Thymus (tissue), 11 donors: ENCODE results near the gene EHF. TPM values are rescaled to one million over a fixed set of nuclear protein-coding genes. Genes with fewer than 3 reads are reported as not detected.
"Not testable (repeated sequence)": the region's sequence is repeated elsewhere in the genome, so short reads cannot be mapped to it uniquely, and the experiment has no call there.

ENCODE experiments used
- DNase-seq, 9 donors: peaks; one replicate each; pipeline ENCODE4 v3.0.0-alpha.2; 2013; ENCODE audit warnings: low spot score in 9 of 9, low read depth in 6 of 9, missing footprints in 1 of 9
- H3K27ac ChIP-seq, 2 donors: one replicate each; pipeline ENCODE4 v1.5.1; 2013; ENCODE audit warnings: control low read depth in 1 of 2, low read depth in 1 of 2, low read length in 1 of 2, mild to moderate bottlenecking in 1 of 2, moderate library complexity in 1 of 2
- H3K27me3 ChIP-seq, 2 donors: one replicate each; pipeline ENCODE4 v1.5.1; 2013; ENCODE audit warnings: low read length in 1 of 2; ENCODE audit not compliant: control insufficient read depth in 2 of 2, insufficient read depth in 1 of 2
- H3K36me3 ChIP-seq, 2 donors: one replicate each; pipeline ENCODE4 v1.5.1; 2013; ENCODE audit warnings: low read length in 1 of 2, mild to moderate bottlenecking in 1 of 2, moderate library complexity in 1 of 2; ENCODE audit not compliant: control insufficient read depth in 2 of 2, insufficient read depth in 2 of 2
- H3K4me1 ChIP-seq, 2 donors: one replicate each; pipeline ENCODE4 v1.5.1; 2013; ENCODE audit warnings: low read length in 2 of 2; ENCODE audit not compliant: control insufficient read depth in 2 of 2, insufficient read depth in 2 of 2
- H3K4me3 ChIP-seq, 2 donors: one replicate each; pipeline ENCODE4 v1.5.1; 2013; ENCODE audit warnings: low read length in 2 of 2, control low read depth in 1 of 2, mild to moderate bottlenecking in 1 of 2
- H3K9me3 ChIP-seq, 2 donors: one replicate each; pipeline ENCODE4 v1.5.1; 2013; ENCODE audit warnings: low read length in 1 of 2, mild to moderate bottlenecking in 1 of 2; ENCODE audit not compliant: control insufficient read depth in 2 of 2, insufficient read depth in 1 of 2
- WGBS: extraction: QIAGEN DNeasy Blood & Tissue Kit; methylation state at CpG from one replicate; pipeline ENCODE4 v1.1.7; 2013; 5-methylcytosine and 5-hydroxymethylcytosine counted together
- polyA plus RNA-seq: library from polyadenylated mRNA; stranded (reverse); fragments of 200-250 nt; gene quantifications from one replicate; pipeline ENCODE4 v1.2.3, GENCODE V29; 2013
- total RNA-seq: library from RNA; stranded (reverse); fragments of 120-200 nt; gene quantifications from one replicate; pipeline ENCODE4 v1.2.4, GENCODE V29; 2013
- donor health status: healthy.

EHF gene
- total and polyA plus RNA-seq, 2 donors, result 0.76 to 2.0 TPM

GRCh38 chr11:34586488-34587281 is 34.2 kb upstream of the EHF start:
- no peaks in the 10 kb centered on the region for H3K4me1 ChIP-seq
- H3K36me3 ChIP-seq, result no peaks in the 10 kb centered on the region
- DNase-seq, result no peak
- H3K9me3 ChIP-seq, result no peaks in the 10 kb centered on the region
- H3K27me3 ChIP-seq, result no peaks in the 10 kb centered on the region
- H3K4me3 ChIP-seq, result no peak overlapping the region
- H3K27ac ChIP-seq, result no peak overlapping the region
- WGBS, result 78% methylated on average over 12 of the region's 12 CpGs

DNA sequence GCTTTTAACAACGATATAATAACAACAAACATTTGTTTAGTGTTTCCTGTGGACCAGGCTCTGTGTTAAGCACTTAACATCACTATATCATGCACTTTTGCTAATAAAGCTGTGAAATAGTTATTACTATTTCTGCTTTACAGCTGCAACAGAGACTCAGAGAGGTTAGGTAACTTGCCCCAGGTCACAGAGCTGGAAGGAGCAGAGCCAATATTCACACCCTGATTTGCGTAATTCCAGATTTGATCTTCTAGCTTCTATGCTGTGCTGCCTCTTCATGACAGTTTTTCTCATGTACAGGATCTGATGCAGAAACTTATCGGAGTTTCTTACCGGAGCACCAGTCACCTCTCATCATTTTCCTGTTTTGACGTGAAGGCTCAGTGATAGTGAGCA is 33.6 kb upstream of the EHF start:
- no peak overlapping the region for H3K27ac ChIP-seq
- no peaks in the 10 kb centered on the region for H3K4me1 ChIP-seq
- H3K9me3 ChIP-seq, result no peaks in the 10 kb centered on the region
- no peak for DNase-seq
- WGBS, result 93% methylated on average over 5 of the region's 5 CpGs
- no peak overlapping the region for H3K4me3 ChIP-seq
- H3K27me3 ChIP-seq, result no peaks in the 10 kb centered on the region
- H3K36me3 ChIP-seq, result no peaks in the 10 kb centered on the region

DNA sequence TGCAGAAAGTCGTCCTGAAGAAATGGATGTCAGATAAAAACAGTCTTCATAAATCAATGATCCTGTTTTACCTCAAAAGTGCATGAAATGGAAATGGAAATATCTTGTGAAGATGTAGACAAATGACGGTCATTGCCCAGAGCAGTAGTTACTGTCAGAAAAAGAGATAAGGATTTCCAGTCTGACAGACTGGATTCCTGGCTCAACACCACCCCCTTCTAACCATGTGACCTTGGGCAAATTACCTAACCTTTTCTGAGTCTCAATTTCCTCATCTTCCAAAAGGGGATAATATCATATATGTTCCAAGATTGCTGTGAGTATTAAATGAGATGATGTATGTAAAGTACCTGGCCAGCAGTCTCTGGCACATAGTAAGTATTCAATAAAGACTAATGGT is 32.9 kb upstream of the EHF start:
- WGBS, result 94% methylated on average over 2 of the region's 2 CpGs
- no peaks in the 10 kb centered on the region for H3K27me3 ChIP-seq
- H3K36me3 ChIP-seq, result no peaks in the 10 kb centered on the region
- no peaks in the 10 kb centered on the region for H3K9me3 ChIP-seq
- H3K27ac ChIP-seq, result no peak overlapping the region
- no peak for DNase-seq
- no peak overlapping the region for H3K4me3 ChIP-seq
- H3K4me1 ChIP-seq, result no peaks in the 10 kb centered on the region

DNA sequence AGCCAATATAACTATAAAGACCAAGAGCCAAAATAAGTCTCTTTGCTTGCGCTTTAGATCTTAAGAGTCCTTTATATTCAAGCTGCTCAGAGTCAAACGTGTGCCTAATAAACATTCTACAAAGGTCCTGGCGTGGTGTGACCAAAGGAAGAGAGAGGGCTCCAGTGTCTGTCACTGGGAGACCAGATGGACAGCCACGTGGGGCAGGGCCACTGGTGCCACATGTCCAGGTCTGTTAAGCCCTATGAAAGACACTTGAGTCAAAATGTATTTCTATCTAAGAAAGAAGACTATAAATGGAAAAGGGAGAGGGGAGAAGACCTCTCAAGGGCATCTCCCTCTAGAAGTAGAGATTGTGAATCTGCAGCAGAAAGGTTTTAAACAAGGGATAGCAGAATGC is 32.2 kb upstream of the EHF start:
- no peaks in the 10 kb centered on the region for H3K36me3 ChIP-seq
- 90% methylated on average over 4 of the region's 4 CpGs for WGBS
- H3K9me3 ChIP-seq, result no peaks in the 10 kb centered on the region
- no peak overlapping the region for H3K4me3 ChIP-seq
- H3K27me3 ChIP-seq, result no peaks in the 10 kb centered on the region
- no peak overlapping the region for H3K27ac ChIP-seq
- H3K4me1 ChIP-seq, result no peaks in the 10 kb centered on the region
- DNase-seq, result no peak

- H3K4me3 ChIP-seq, DNase-seq, H3K9me3 ChIP-seq, H3K36me3 ChIP-seq, H3K4me1 ChIP-seq, H3K27me3 ChIP-seq, H3K27ac ChIP-seq: not testable (repeated sequence)
- 93% methylated on average over 7 of the region's 7 CpGs for WGBS
Observed at GRCh38 chr11:34589177-34589576, 31.7 kb upstream of the EHF start.

- H3K27me3 ChIP-seq, result no peaks in the 10 kb centered on the region
- 35% methylated on average over 1 of the region's 1 CpG for WGBS
Observed at GRCh38 chr11:34593085-34593484, 27.8 kb upstream of the EHF start.

DNA sequence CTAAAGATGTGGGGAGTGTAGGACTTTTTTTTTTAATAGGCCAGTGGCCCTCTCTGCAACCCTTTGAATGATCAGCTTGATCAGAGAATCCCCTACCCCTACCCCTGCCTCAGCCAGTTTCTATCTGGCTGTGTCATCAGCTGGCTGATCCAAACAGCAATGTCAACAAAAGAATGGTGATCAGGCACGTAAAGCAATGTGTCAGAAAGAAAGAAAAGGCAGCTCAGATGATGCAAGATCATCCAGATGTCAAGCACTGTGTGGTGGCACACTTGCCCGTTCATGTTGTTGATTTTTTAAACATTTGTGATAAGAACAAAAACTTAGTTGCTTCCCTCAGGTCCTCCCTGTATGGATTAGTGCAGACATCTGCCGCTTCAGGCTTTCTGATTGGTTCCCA is 26.3 kb upstream of the EHF start:
- Histone ChIP-seq H3K4me3 (no peak overlapping the region), H3K9me3 (no peaks in the 10 kb centered on the region), H3K27ac (no peak overlapping the region), H3K4me1 (no peaks in the 10 kb centered on the region), H3K36me3 (no peaks in the 10 kb centered on the region), H3K27me3 (no peaks in the 10 kb centered on the region)
- no peak for DNase-seq
- WGBS, result 93% methylated on average over 3 of the region's 3 CpGs

More at GRCh38 chr11:34593085-34593484, 27.8 kb upstream of the EHF start:
- Histone ChIP-seq H3K9me3 (no peaks in the 10 kb centered on the region), H3K4me1 (no peaks in the 10 kb centered on the region), H3K4me3 (no peak overlapping the region), H3K27ac (no peak overlapping the region), H3K36me3 (no peaks in the 10 kb centered on the region)
- no peak for DNase-seq

GRCh38 chr11:34595391-34595790 is 25.5 kb upstream of the EHF start:
- H3K4me3 ChIP-seq, result no peak overlapping the region
- no peak for DNase-seq
- 88% methylated on average over 2 of the region's 2 CpGs for WGBS

GRCh38 chr11:34595960-34596644 is 24.8 kb upstream of the EHF start:
- 97% methylated on average over 11 of the region's 11 CpGs for WGBS
- Histone ChIP-seq H3K27me3 (no peaks in the 10 kb centered on the region), H3K9me3 (no peaks in the 10 kb centered on the region), H3K4me3 (no peak overlapping the region), H3K27ac (no peak overlapping the region), H3K36me3 (no peaks in the 10 kb centered on the region), H3K4me1 (no peaks in the 10 kb centered on the region)
- DNase-seq, result no peak

More at GRCh38 chr11:34595391-34595790, 25.5 kb upstream of the EHF start:
- Histone ChIP-seq H3K36me3 (no peaks in the 10 kb centered on the region), H3K4me1 (no peaks in the 10 kb centered on the region), H3K9me3 (no peaks in the 10 kb centered on the region), H3K27me3 (no peaks in the 10 kb centered on the region), H3K27ac (no peak overlapping the region)
